NCI-H1694 treated with DMSO at 0.1 percent for 48 hours (cell line): ENCODE data around the gene CLEC16A.
"Not testable (repeated sequence)": the region's sequence is repeated elsewhere in the genome, so short reads cannot be mapped to it uniquely, and the experiment has no call there.

Experiments used
- DNase-seq: peaks from one replicate; lab custom pipeline; 2025; lab: John Stamatoyannopoulos, UW

Gene CLEC16A

GRCh38 chr16:11101695-11102522 lies 157.5 kb downstream of the CLEC16A start:
- DNase-seq = peak; percentile 56

GRCh38 chr16:11102523-11102898 lies 158.1 kb downstream of the CLEC16A start:
- DNase-seq = no peak

GRCh38 chr16:11103301-11103700 lies 158.9 kb downstream of the CLEC16A start:
- DNase-seq = not testable (repeated sequence)

GRCh38 chr16:11104168-11105037 lies 160.0 kb downstream of the CLEC16A start:
- DNase-seq = no peak

GRCh38 chr16:11105038-11105903 lies 160.9 kb downstream of the CLEC16A start:
- DNase-seq = peak; percentile 14

- DNase-seq = no peak
These were observed 162.4 kb downstream of the CLEC16A start for GRCh38 chr16:11106726-11107125.

- no peak for DNase-seq
These were observed 163.6 kb downstream of the CLEC16A start for GRCh38 chr16:11107780-11108465.

- DNase-seq = no peak
These were observed 164.1 kb downstream of the CLEC16A start for GRCh38 chr16:11108466-11108805.

- DNase-seq = no peak
These were observed 165.2 kb downstream of the CLEC16A start for GRCh38 chr16:11109566-11109965.

GRCh38 chr16:11111150-11111549 lies 166.8 kb downstream of the CLEC16A start:
- DNase-seq = no peak

GRCh38 chr16:11111856-11112634 lies 167.7 kb downstream of the CLEC16A start:
- no peak for DNase-seq

- DNase-seq = no peak
These were observed 168.5 kb downstream of the CLEC16A start for GRCh38 chr16:11112723-11113348.

- DNase-seq = no peak
These were observed 170.2 kb downstream of the CLEC16A start for GRCh38 chr16:11114366-11115164.

- no peak for DNase-seq
These were observed 173.3 kb downstream of the CLEC16A start for GRCh38 chr16:11117576-11118211.

- DNase-seq = no peak
These were observed 174.1 kb downstream of the CLEC16A start for GRCh38 chr16:11118479-11118878.

- DNase-seq = no peak
These were observed 176.8 kb downstream of the CLEC16A start for GRCh38 chr16:11121083-11121608.

- DNase-seq = no peak
These were observed 177.7 kb downstream of the CLEC16A start for GRCh38 chr16:11121914-11122692.

- DNase-seq = no peak
These were observed 179.3 kb downstream of the CLEC16A start for GRCh38 chr16:11123666-11124065.
